Measurements from ENCODE around the gene SYT9. TPM values are rescaled to one million over a fixed set of nuclear protein-coding genes. Genes with fewer than 3 reads are reported as not detected.

Gene SYT9
- total and polyA plus RNA-seq, 2 of the 8 experiments (the other 6 are each of a cell fraction or from before 2014, with no cell fraction given), result 1.5 to 2.9 TPM

DNA sequence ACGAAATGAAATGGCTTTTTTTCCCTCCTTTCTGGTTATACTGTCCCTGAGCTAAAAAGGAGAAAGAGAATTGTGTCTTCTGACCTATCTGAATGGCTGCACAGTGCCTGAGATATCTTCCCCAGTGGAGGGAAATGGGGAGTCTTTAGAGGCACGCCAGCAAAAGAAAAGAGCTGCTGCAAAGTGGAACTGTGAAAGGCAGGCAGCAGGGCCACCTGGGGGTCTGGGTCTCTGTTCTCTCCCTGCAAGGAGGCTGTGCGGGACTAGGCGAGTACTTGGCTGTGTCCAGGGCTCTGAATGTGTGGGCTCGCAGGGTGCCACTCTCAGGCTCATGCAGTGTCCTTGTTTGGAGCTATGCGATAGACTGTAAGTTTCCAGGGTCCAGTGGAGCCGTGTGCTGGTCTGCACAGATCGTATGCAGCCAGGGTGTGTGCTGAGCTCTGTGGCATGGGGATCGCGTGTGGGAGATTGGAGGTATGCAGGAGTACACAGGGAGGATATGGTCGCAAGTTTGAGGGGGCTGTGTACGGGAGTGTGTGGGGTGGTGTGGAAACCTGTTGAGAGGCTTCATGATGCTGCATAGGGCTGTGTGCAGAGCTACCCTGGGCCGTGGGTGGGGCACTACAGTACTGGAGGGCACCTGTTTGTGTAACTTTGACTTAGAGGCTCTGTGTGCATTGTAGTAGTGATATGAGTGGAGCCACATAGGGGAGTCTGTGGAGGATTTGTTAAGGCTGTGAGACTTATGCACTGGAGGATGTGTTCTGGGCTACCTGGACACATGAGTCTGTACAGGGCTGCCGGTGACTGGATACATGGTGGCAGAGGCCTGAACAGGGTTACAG, 163.5 kb downstream of the SYT9 start:
- Histone ChIP-seq H3K4me1 (replicated peaks in 1 of 4; ENCODE audit: control insufficient read depth in 3 of 4, insufficient read depth in 4 of 4, low read length in 3 of 4) (peaks cover 6 to 13% (median 8%) of the 10 kb centered on the region in 4 experiments), H2BK12ac (ENCODE audit: low read depth, low read length) (peak overlapping the region; percentile 75; the same call in 1 of the 2 replicates), H4K20me1 (replicated peaks in 1 of 2; ENCODE audit: control insufficient read depth in 1 of 2, insufficient read depth in 2 of 2, low read length in 2 of 2) (no peaks in the 10 kb centered on the region), H3K56ac (replicated peaks; ENCODE audit: insufficient read length, low read depth, low read length) (no peak overlapping the region), H3K23me2 (ENCODE audit: low read depth, low read length) (no peaks in the 10 kb centered on the region; the same call in 1 of the 2 replicates), H2BK20ac (ENCODE audit: low read length) (no peak overlapping the region), H3K4ac (replicated peaks; ENCODE audit: insufficient read length, low read depth, low read length) (peak overlapping the region; percentile 80), H3K18ac (ENCODE audit: extremely low read depth, low read length) (peak overlapping the region; percentile 57; the same call in 1 of the 2 replicates), H3K27ac (ENCODE audit: low read depth, low read length) (no peak overlapping the region), H2AFZ (ENCODE audit: low read length) (no peak overlapping the region; the same call in 1 of the 2 replicates), H3K23ac (ENCODE audit: insufficient read length) (no peak overlapping the region), H3K79me1 (ENCODE audit: low read depth, low read length) (no peaks in the 10 kb centered on the region), H4K91ac (replicated peaks; ENCODE audit: insufficient read length, low read length) (no peak overlapping the region), H4K8ac (ENCODE audit: extremely low read depth, insufficient read depth, low read length) (peak overlapping the region; percentile 74; the same call in 1 of the 2 replicates), H3K79me2 (ENCODE audit: control insufficient read depth in 1 of 2, insufficient read depth in 2 of 2, low read length in 2 of 2) (no peaks in the 10 kb centered on the region), H3K4me3 (ENCODE audit: extremely low read depth in 1 of 4, insufficient read depth in 2 of 4, low read depth in 3 of 4, low read length in 4 of 4) (no peak overlapping the region), H2BK120ac (replicated peaks; ENCODE audit: low read depth, low read length) (no peak overlapping the region), H2AK5ac (ENCODE audit: low read depth, low read length) (no peak overlapping the region; the same call in 1 of the 2 replicates), H3K27me3 (replicated peaks in 1 of 4; ENCODE audit: control insufficient read depth in 3 of 4, extremely low read depth in 1 of 4, insufficient read depth in 3 of 4, low read length in 3 of 4) (no peaks in the 10 kb centered on the region), H3K36me3 (ENCODE audit: control insufficient read depth in 2 of 4, insufficient read depth in 4 of 4, low read length in 3 of 4) (no peaks in the 10 kb centered on the region), H3K14ac (ENCODE audit: insufficient read length) (no peak overlapping the region), H2BK15ac (ENCODE audit: low read length) (no peak overlapping the region), H2BK5ac (ENCODE audit: low read depth, low read length) (no peak overlapping the region), H3K4me2 (ENCODE audit: insufficient read depth in 1 of 2, low read depth in 2 of 2, low read length in 2 of 2) (no peak overlapping the region; a peak in 1 of 4 replicates), H3K9ac (replicated peaks in 1 of 4; ENCODE audit: extremely low read depth in 1 of 4, low read depth in 3 of 4, low read length in 3 of 4) (no peak overlapping the region; a peak in 1 of 7 replicates), H4K5ac (ENCODE audit: insufficient read length, low read depth, low read length) (no peak overlapping the region), H3K9me3 (ENCODE audit: insufficient read depth in 2 of 2, low read depth in 1 of 2, low read length in 1 of 2) (no peaks in the 10 kb centered on the region)
- ChIA-PET CTCF (ENCODE audit: partially characterized antibody) (interaction anchor here (0.7 to 4.6 kb wide), 13 partner anchors 9 to 272 kb away, joined by 3 to 42 read pairs (median 5); no protein-coding TSS in a partner anchor), POLR2A (ENCODE audit: partially characterized antibody) (no interaction called here)
- TF ChIP-seq SIN3A (conservative IDR thresholded peaks at IDR 0.05 in 1 of 2, IDR thresholded peaks at IDR 0.05 in 1 of 2; ENCODE audit: low read depth in 1 of 2, low read length in 2 of 2), result no peak
- TF ChIP-seq CHD1 (IDR thresholded peaks at IDR 0.05; ENCODE audit: low read depth, low read length), result no peak
- 90% methylated on average over 14 of the region's 14 CpGs; no CpG with 5 or more reads in 1 of the 2 experiments for WGBS, 2 experiments (ENCODE audit: extremely low coverage in 1 of 2, insufficient coverage in 1 of 2, insufficient read length in 1 of 2, insufficient replicate concordance in 2 of 2, low coverage in 1 of 2, low lambda C conversion rate in 2 of 2, missing lambda C conversion rate in 1 of 2)
- DNase-seq (ENCODE audit: low read depth in 1 of 2, low spot score in 2 of 2) (no peak), FAIRE-seq (no peak)

Measured in H1 (cell line).